Activated CD4-positive, alpha-beta T cell treated with anti-CD3 and anti-CD28 coated beads for 24 hours (primary cell): Measurements from ENCODE around the gene DIP2C.

ENCODE experiments used
- DNase-seq, 2 donors: peaks; one replicate each; pipeline ENCODE4 v3.0.0-alpha.2; 2020; ENCODE audit warnings: low read depth in 2 of 2

Gene DIP2C

DNA sequence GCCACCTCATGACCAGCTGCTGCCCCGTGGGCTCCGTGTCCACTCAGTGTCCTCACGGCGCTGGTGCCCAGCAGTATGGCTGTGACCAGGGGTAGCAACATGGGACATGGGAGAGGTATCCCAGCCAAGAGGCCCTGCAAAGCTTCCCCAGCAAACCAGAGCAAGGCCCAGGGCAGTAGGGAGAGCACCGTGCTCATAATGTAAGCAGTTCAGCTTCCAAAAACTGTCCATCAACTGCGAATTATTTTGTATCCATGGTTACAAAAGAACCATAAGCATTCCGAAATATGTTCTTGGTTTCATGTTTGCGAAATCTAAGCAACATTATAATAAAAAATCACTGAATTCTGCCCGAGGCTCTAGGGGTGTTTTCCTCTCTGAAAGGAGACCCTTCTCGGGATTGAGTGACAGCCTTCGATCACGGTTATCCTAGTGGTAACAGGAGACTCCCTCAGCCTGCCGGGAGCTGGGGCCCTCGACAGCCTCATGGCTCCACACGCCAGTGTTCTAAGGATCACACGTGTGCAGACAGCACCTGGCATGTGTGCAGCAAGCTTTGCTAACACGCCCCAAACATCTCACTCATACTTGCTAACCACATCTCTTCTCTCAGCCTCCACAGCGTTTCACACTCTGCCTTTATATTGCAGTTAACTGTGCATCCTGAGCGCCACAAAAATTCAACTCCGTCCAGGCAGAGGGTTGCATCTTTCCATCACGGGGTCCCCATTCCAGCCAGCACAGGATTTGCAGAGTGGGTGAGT, 117.6 kb downstream of the DIP2C start:
- no peak for DNase-seq

GRCh38 chr10:571166-571565, 118.3 kb downstream of the DIP2C start:
- no peak for DNase-seq

- DNase-seq = no peak
Observed at GRCh38 chr10:570628-571163, 118.8 kb downstream of the DIP2C start.

GRCh38 chr10:569961-570627, 119.4 kb downstream of the DIP2C start:
- DNase-seq = no peak

DNA sequence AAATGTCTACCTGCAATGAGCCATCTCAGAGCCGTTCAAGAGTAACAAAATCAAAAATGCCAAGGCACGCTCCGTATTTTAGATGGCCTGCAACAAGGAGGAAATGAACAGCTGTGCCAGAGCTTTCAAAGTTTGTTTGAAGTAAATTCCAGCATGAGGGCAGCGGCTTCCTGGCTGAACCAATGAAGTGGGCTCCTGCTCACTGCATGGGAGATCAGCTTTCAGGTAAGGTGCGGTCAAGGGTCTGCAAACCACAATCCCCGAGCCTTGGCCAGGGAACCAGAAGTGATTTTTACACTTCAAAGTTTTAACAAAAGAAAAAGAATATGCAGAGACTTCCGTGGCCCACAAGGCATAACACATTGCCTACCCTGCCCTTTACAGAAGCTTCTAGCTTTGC, 120.6 kb downstream of the DIP2C start:
- DNase-seq = no peak

DNA sequence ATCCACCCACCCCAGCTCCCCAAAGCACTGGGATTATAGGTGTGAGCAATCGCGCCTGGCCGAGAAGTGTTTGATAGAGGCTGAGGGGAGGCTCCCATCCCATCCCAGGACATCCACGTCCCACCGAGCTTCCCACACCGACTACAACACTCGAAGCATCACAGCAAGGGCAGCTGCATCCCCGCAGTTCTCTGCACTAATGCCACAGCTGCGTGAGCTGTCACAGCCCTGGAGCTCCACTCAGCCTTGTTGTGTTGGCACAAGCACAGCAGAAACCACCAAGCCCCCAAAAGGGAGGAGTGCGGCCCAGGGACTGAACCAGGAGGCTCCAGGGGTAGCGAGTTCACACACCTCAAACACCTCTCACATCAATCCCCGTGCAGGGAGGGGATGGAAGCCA, 121.6 kb downstream of the DIP2C start:
- DNase-seq = no peak

DNA sequence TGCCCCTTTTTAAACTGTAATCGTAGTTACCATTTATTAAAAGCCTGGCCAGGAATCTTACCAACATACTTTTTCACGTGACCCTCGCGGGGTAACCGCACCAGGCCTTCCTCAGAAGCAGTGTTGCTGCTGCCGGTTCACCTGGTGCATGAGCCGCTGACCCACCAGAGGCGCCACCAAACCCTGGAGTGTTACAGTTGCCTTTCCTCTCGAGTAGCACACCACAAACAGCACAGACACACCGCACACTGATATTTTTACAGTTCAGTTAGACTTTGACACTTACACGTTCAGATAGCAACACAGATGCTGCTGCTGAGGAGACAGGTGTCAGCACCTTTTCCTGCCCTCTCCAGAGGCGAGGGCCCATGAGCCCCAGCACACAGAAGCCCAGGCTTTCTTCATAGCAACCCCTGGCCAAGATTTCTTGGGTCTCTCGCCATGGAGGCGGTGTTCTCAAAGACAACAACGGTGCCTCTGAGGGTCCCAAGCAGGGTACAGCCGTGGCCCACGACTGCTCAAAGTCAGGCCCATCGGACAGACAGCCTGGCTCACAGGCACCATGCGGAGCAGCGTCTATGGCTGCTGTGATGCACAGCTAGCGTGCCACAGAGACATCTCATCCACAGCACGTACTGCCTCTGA, 123.1 kb downstream of the DIP2C start:
- DNase-seq = no peak

- no peak for DNase-seq
Observed at GRCh38 chr10:565676-566075, 123.8 kb downstream of the DIP2C start.

GRCh38 chr10:565146-565545, 124.3 kb downstream of the DIP2C start:
- no peak for DNase-seq

- DNase-seq = no peak
Observed at GRCh38 chr10:563827-564226, 125.6 kb downstream of the DIP2C start.

DNA sequence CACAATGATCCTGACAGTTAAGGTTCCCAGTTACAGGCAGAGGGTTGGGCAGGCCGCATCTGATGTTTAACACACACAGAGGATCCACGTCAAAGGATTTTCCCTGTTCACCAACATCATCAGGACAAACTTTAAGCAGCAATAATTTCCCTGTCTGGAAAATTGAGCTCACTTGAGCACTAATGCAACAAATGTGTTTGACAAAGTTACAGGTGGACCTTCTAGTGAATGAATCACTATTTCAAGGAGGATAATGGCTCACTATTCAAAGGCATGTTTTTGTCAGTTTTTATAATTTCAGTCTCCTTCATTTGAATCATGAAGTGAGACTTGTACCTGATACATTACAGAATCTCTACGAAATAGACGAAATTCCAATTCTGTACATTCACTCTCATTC, 127.3 kb downstream of the DIP2C start:
- DNase-seq = no peak

DNA sequence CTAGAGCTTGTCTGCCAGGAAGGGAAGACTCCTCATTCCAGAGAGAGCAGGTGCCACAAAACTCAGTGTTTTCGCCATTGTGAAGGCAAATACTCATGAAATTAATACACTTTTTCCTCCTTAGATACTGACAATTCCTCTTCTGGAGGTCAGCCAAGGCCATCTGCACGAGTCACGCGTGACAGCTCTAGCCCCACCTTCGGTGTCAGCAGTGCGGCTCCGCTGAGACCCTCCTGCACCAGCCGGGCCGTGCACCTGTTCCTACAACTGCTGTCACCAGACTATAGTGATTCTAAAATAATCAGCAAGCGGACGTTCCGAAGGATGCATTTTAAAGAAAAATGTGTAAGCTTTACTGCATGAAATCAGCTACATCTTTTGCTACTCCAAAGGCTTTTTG, 127.7 kb downstream of the DIP2C start:
- no peak for DNase-seq

- DNase-seq = no peak
Observed at GRCh38 chr10:560314-560992, 129.0 kb downstream of the DIP2C start.

DNA sequence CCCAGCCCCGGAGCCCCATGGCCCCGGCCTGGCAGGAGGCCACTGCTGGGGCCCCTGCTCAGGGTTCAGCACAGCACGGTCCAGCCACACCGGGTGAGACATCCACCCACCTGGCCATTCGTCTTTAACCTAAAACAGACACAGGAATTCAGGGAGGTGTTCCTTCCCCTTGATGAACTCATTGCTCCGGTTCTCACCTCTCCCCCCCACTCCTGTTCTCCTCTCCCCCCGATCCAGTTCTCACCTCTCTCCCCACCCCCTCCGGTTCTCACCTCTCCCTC, 129.8 kb downstream of the DIP2C start:
- DNase-seq = no peak

GRCh38 chr10:558891-559766, 130.3 kb downstream of the DIP2C start:
- DNase-seq = no peak

DNA sequence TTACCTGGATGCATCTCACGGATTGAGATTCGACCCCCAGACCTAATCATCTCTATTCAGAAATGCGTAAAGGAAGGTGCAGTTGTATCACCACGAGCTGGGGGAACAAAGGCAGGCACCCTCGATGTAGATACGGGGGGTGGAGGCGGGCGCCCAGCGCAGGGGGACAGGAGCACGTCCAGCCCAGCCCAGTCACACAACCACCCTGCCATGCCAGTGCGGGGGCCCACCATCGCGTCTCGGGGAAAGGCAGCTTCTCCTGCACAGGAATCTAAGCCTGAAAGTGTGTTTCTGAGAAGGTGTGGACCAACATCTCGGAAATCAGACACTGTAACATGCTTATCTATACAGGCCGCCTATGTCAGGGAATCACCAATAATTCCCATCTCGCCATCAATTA, 131.1 kb downstream of the DIP2C start:
- no peak for DNase-seq

DNA sequence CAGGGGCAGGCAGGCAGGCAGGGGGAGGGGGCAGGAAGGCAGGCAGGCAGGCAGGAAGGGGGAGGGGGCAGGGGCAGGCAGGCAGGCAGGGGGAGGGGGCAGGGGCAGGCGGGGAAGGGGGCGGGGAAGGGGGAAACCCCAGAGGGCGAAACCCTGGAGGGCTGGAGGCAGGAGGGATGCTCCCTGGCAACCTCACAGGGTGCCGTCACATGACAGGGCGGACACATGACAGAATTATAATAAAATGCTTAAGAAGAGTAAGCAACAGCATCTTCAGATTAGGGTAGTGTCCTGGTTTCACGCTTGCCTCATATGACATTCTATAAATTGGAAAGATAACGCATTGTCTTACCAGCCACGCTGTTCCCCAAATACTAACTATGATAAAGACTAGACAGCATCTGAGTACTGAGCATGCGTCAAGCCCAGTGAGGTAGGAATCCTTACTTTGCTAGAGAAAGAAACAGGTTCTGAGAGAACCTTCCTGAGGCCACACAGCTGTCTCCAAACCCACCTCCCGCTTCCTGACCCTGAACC, 131.6 kb downstream of the DIP2C start:
- DNase-seq = peak in 1 of 2 donors; percentile 3

- no peak for DNase-seq
Observed at GRCh38 chr10:556971-557637, 132.4 kb downstream of the DIP2C start.

GRCh38 chr10:555682-556350, 133.7 kb downstream of the DIP2C start:
- DNase-seq = no peak

DNA sequence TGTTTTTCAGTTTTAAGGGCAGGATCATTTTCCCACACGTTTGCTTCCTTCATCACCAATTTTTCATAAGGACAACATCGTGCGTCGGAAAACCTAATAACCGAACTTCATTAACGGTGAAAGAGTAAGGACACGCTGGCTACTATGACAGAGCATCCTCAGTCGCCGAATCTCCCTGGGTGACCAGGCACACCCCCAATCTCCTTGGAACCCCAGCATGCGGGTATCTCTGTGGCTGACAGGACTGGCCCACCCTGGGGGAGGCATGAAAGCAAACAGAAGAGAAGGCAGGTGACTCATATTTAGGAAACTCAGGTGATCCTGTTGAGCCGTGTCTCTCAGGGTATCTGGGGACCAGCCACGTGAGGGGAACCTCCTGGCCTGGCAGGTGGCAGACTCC, 134.2 kb downstream of the DIP2C start:
- no peak for DNase-seq
